Panc1 (cell line): Measurements from ENCODE around the gene BCAS2. TPM values are rescaled to one million over a fixed set of nuclear protein-coding genes. Genes with fewer than 3 reads are reported as not detected.
"Not testable (repeated sequence)": the region's sequence is repeated elsewhere in the genome, so short reads cannot be mapped to it uniquely, and the experiment has no call there.

Experiments
- ATAC-seq: fragments of 200-7000 bp; cut with Tn5 transposase; 2 replicates; pipeline ENCODE4 v1.9.1; 2020; ENCODE audit warnings: mild to moderate bottlenecking, moderate library complexity
- BruUV-seq: library from RNA; stranded (reverse); fragments of 400-500 nt; replicated peaks from 2 replicates; lab custom pipeline; 2021; lab: Mats Ljungman, UMichigan
- CTCF ChIA-PET: fragments of 300-600 bp; sonication (Branson Sonifier 250); formaldehyde crosslinking; loops from one replicate; lab custom pipeline; 2022; ENCODE audit warnings: antibody characterized with exemption; lab: Charles Lee
- POLR2A ChIA-PET: fragments of 300-600 bp; sonication (Branson Sonifier 250); formaldehyde crosslinking; loops from one replicate; lab custom pipeline; 2022; ENCODE audit warnings: antibody characterized with exemption; lab: Charles Lee
- DNase-seq: peaks from one replicate; pipeline ENCODE4 v3.0.0-alpha.2; 2010; ENCODE audit warnings: low read depth, low spot score
- H3K27ac ChIP-seq: 2 replicates; pipeline ENCODE4 v1.5.1; 2011; ENCODE audit warnings: mild to moderate bottlenecking, low read length, inconsistent platforms
- H3K27me3 ChIP-seq: fragments of 200-500 bp; sonication (Bioruptor generic); 2 replicates; pipeline ENCODE4 v1.6.0; 2014; ENCODE audit warnings: low read length, inconsistent platforms; ENCODE audit not compliant: control insufficient read depth, insufficient read depth
- H3K36me3 ChIP-seq: fragments of 200-500 bp; sonication (Bioruptor generic); 2 replicates; pipeline ENCODE4 v1.5.1; 2014; ENCODE audit warnings: inconsistent platforms, mild to moderate bottlenecking, low read length, moderate library complexity; ENCODE audit not compliant: control insufficient read depth, insufficient read depth
- H3K4me1 ChIP-seq: 2 replicates; pipeline ENCODE4 v1.5.1; 2011; ENCODE audit warnings: inconsistent platforms, mild to moderate bottlenecking, low read length, moderate library complexity; ENCODE audit not compliant: control insufficient read depth, insufficient read depth
- H3K4me3 ChIP-seq, 2 experiments: 2 replicates each; pipeline ENCODE4 v1.5.1; 2011 to 2012; ENCODE audit warnings: low read depth in 2 of 2, low read length in 2 of 2, mild to moderate bottlenecking in 2 of 2, inconsistent platforms in 1 of 2, moderate library complexity in 1 of 2
- H3K9me3 ChIP-seq: fragments of 200-500 bp; sonication (Bioruptor generic); 2 replicates; pipeline ENCODE4 v1.5.1; 2014; ENCODE audit warnings: low read depth, mild to moderate bottlenecking, inconsistent platforms, low read length, moderate library complexity; ENCODE audit not compliant: control insufficient read depth, insufficient read depth
- CTCF ChIP-seq: fragments of 450-650 bp; IDR thresholded peaks from 2 replicates; pipeline ENCODE4 v1.5.1; 2017; ENCODE audit warnings: mild to moderate bottlenecking
- POLR2AphosphoS5 ChIP-seq: IDR thresholded peaks from 2 replicates; pipeline ENCODE4 v1.6.1; 2012; ENCODE audit warnings: mild to moderate bottlenecking, low read depth, low read length, moderate library complexity
- REST ChIP-seq, 2 experiments: IDR thresholded peaks; 2 replicates each; pipeline ENCODE4 v1.6.1; 2011 to 2012; ENCODE audit warnings: low read depth in 2 of 2, control low read depth in 1 of 2, low read length in 1 of 2, mild to moderate bottlenecking in 1 of 2, moderate library complexity in 1 of 2; ENCODE audit not compliant: insufficient read depth in 1 of 2
- SIN3A ChIP-seq: IDR thresholded peaks from 2 replicates; pipeline ENCODE4 v1.6.1; 2012; ENCODE audit warnings: low read depth, mild to moderate bottlenecking, low read length, moderate library complexity, borderline replicate concordance; ENCODE audit not compliant: insufficient read depth
- TCF7L2 ChIP-seq: IDR thresholded peaks from 2 replicates; pipeline ENCODE4 v1.6.1; 2011; ENCODE audit warnings: mild to moderate bottlenecking, low read depth, low read length, inconsistent platforms
- in situ Hi-C: cut with HindIII; loops from 2 replicates; pipeline ENCODE4 v1.10.0; 2016; ENCODE audit warnings: low sequenced_read_pairs, low pct_unique_long_range_greater_than_20kb
- intact Hi-C: fragments of 100-400 bp; cut with micrococcal nuclease; formaldehyde crosslinking; loops from one replicate; pipeline ENCODE4 v1.10.0; 2022; ENCODE audit not compliant: unreplicated experiment
- total RNA-seq: library from RNA; stranded (reverse); gene quantifications from one replicate; pipeline ENCODE4 v1.2.1, GENCODE V29; 2021; ENCODE audit not compliant: unreplicated experiment

The BCAS2 gene
- total RNA-seq, 1 experiment from 2014 or later: 23.5 TPM

- H3K27me3 ChIP-seq: no peaks in the 10 kb centered on the region
- in situ Hi-C loops: no loop called here
- no peak for TF ChIP-seq TCF7L2
- no peak for TF ChIP-seq CTCF
- no peak for TF ChIP-seq POLR2AphosphoS5
- TF ChIP-seq SIN3A: no peak
- TF ChIP-seq REST (IDR thresholded peaks at IDR 0.05; ENCODE audit: insufficient read depth in 1 of 2, low read depth in 2 of 2, low read length in 1 of 2): no peak
- DNase-seq (no peak), ATAC-seq (no peak)
- BruUV-seq: no TSS peak
- intact Hi-C loops: no loop called here
- ChIA-PET CTCF (no interaction called here), POLR2A (no interaction called here)
- H3K4me1 ChIP-seq: no peaks in the 10 kb centered on the region
- H3K4me3 ChIP-seq: no peak overlapping the region
- H3K27ac ChIP-seq: no peak overlapping the region
- H3K9me3 ChIP-seq: no peaks in the 10 kb centered on the region
- H3K36me3 ChIP-seq: peaks cover 7% of the 10 kb centered on the region
Measured at GRCh38 chr1:114564141-114564540, 17.3 kb downstream of the BCAS2 start.

- H3K4me3 ChIP-seq, H3K9me3 ChIP-seq, BruUV-seq, H3K27me3 ChIP-seq, CTCF ChIA-PET, DNase-seq, in situ Hi-C loops, intact Hi-C loops, ATAC-seq, H3K4me1 ChIP-seq, POLR2A ChIA-PET, H3K36me3 ChIP-seq, H3K27ac ChIP-seq: not testable (repeated sequence)
Measured at GRCh38 chr1:114562978-114563510, 18.4 kb downstream of the BCAS2 start.

DNA sequence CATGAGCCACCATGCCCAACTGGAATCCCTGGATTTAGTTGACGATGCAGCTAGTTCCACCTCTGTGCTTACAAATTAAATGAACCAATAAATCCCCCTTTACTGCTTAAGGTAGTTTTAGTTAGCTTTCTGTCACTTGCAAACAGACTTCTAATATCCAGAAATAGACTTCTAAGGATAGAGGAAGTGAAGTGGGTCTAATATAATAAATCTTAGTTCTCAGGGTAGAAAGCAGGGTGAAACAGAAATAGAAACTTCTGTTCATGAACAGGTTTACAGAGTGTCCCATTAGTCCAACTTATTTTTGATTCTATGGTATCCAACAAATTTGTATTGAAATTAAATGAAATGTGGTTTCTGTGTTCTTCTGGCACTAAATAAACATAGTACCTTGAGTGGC is 20.1 kb downstream of the BCAS2 start:
- TF ChIP-seq TCF7L2 (no peak), REST (IDR thresholded peaks at IDR 0.05; ENCODE audit: insufficient read depth in 1 of 2, low read depth in 2 of 2, low read length in 1 of 2) (no peak), SIN3A (no peak), CTCF (no peak), POLR2AphosphoS5 (no peak)
- in situ Hi-C loops: no loop called here
- ATAC-seq: no peak
- H3K27ac ChIP-seq: no peak overlapping the region
- intact Hi-C loops: no loop called here
- POLR2A ChIA-PET: no interaction called here
- no peaks in the 10 kb centered on the region for H3K36me3 ChIP-seq
- BruUV-seq: no TSS peak
- CTCF ChIA-PET: no interaction called here
- H3K27me3 ChIP-seq: no peaks in the 10 kb centered on the region
- no peak for DNase-seq
- H3K4me3 ChIP-seq: no peak overlapping the region
- H3K4me1 ChIP-seq: no peaks in the 10 kb centered on the region
- H3K9me3 ChIP-seq: no peaks in the 10 kb centered on the region
